Mesenteric fat pad (tissue), 1 donor: ENCODE results near the gene CDH11. TPM values are rescaled to one million over a fixed set of nuclear protein-coding genes. Genes with fewer than 3 reads are reported as not detected.

Experiments
- DNase-seq: peaks from one replicate; pipeline ENCODE4 v3.0.0-alpha.2; 2020; ENCODE audit warnings: low spot score
- total RNA-seq: library from RNA; stranded (reverse); fragmentation: NEBNext Ultra II Directional; extraction: Animal tissue kit (Norgen Biotek cat#: 25700); gene quantifications from one replicate; pipeline ENCODE4 v1.2.1, GENCODE V29; 2021
- donor health status: DM: yes; HTN: yes; CAD: no.

Gene CDH11
- total RNA-seq, 1 donor from 2014 or later = 23.7 TPM

- DNase-seq = no peak
Observed at GRCh38 chr16:64983231-64983630, 138.6 kb downstream of the CDH11 start.

GRCh38 chr16:64982581-64982980 is 139.3 kb downstream of the CDH11 start:
- DNase-seq = no peak

GRCh38 chr16:64981568-64982281 is 140.1 kb downstream of the CDH11 start:
- DNase-seq = no peak

- no peak for DNase-seq
Observed at GRCh38 chr16:64977206-64977920, 144.5 kb downstream of the CDH11 start.

GRCh38 chr16:64975821-64976220 is 146.0 kb downstream of the CDH11 start:
- DNase-seq = no peak

- DNase-seq = no peak
Observed at GRCh38 chr16:64974381-64974780, 147.5 kb downstream of the CDH11 start.

- DNase-seq = no peak
Observed at GRCh38 chr16:64973171-64973570, 148.7 kb downstream of the CDH11 start.

GRCh38 chr16:64971171-64971570 is 150.7 kb downstream of the CDH11 start:
- no peak for DNase-seq

GRCh38 chr16:64969221-64969620 is 152.6 kb downstream of the CDH11 start:
- DNase-seq = no peak

- no peak for DNase-seq
Observed at GRCh38 chr16:64968539-64968938, 153.3 kb downstream of the CDH11 start.

- DNase-seq = no peak
Observed at GRCh38 chr16:64964126-64964540, 157.7 kb downstream of the CDH11 start.

GRCh38 chr16:64962786-64963185 is 159.1 kb downstream of the CDH11 start:
- DNase-seq = no peak

- DNase-seq = no peak
Observed at GRCh38 chr16:64957246-64957645, 164.6 kb downstream of the CDH11 start.

GRCh38 chr16:64952177-64952576 is 169.7 kb downstream of the CDH11 start:
- DNase-seq = no peak

- DNase-seq = no peak
Observed at GRCh38 chr16:64951193-64951592, 170.7 kb downstream of the CDH11 start.

- no peak for DNase-seq
Observed at GRCh38 chr16:64950731-64951130, 171.1 kb downstream of the CDH11 start.

- no peak for DNase-seq
Observed at GRCh38 chr16:64950262-64950661, 171.6 kb downstream of the CDH11 start.

- no peak for DNase-seq
Observed at GRCh38 chr16:64948056-64948455, 173.8 kb downstream of the CDH11 start.

GRCh38 chr16:64947651-64948050 is 174.2 kb downstream of the CDH11 start:
- no peak for DNase-seq

GRCh38 chr16:64933885-64934284 is 188.0 kb downstream of the CDH11 start:
- no peak for DNase-seq

- no peak for DNase-seq
Observed at GRCh38 chr16:64926476-64926875, 195.4 kb downstream of the CDH11 start.

- DNase-seq = no peak
Observed at GRCh38 chr16:64925166-64925565, 196.7 kb downstream of the CDH11 start.

GRCh38 chr16:64924086-64924485 is 197.8 kb downstream of the CDH11 start:
- DNase-seq = no peak
